Measurements from ENCODE around the gene ARHGAP42. TPM values are rescaled to one million over a fixed set of nuclear protein-coding genes. Genes with fewer than 3 reads are reported as not detected.

The ARHGAP42 gene
- total and polyA plus RNA-seq, 9 donors, result 4.3 to 11.8 (median 7.0) TPM

- Histone ChIP-seq H3K27ac (no peak overlapping the region), H3K4me3 (no peak overlapping the region), H3K4me1 (ENCODE audit: insufficient read depth) (peaks cover 1% of the 10 kb centered on the region), H3K27me3 (no peaks in the 10 kb centered on the region), H3K36me3 (no peaks in the 10 kb centered on the region), H3K9me3 (no peaks in the 10 kb centered on the region)
- 92 to 97% (median 94%) methylated on average over 5 of the region's 5 CpGs for WGBS, 3 donors
- TF ChIP-seq CTCF (IDR thresholded peaks at IDR 0.05) (no peak), POLR2A (IDR thresholded peaks at IDR 0.05) (no peak), EP300 (IDR thresholded peaks at IDR 0.05) (no peak)
- no peak for DNase-seq
- intact Hi-C loops (cut with DNase I), result loop anchor here in 3 of 4 donors (5.0 to 10.0 kb wide), 2 partner anchors 164 to 277 kb away; partner anchors contain the start of gene ARHGAP42 (in 2 of the 3)
Measured at GRCh38 chr11:100851584-100852152, 164.6 kb downstream of the ARHGAP42 start.

GRCh38 chr11:100855466-100856067, 168.5 kb downstream of the ARHGAP42 start:
- 3 to 7% (median 5%) methylated on average over 1 of the region's 1 CpG for WGBS, 3 donors
- no peaks in the 10 kb centered on the region for H3K27me3 ChIP-seq
- H3K36me3 ChIP-seq, result no peaks in the 10 kb centered on the region
- H3K27ac ChIP-seq, result no peak overlapping the region
- intact Hi-C loops (cut with DNase I), result loop anchor here in 3 of 4 donors (5.0 to 10.0 kb wide), 2 partner anchors 168 to 281 kb away; partner anchors contain the start of gene ARHGAP42 (in 1 of the 3)
- TF ChIP-seq EP300 (IDR thresholded peaks at IDR 0.05) (no peak), CTCF (IDR thresholded peaks at IDR 0.05) (peak; percentile 16 to 57 (median 21)), POLR2A (IDR thresholded peaks at IDR 0.05) (no peak)
- no peaks in the 10 kb centered on the region for H3K9me3 ChIP-seq
- no peak for DNase-seq
- H3K4me3 ChIP-seq, result no peak overlapping the region
- H3K4me1 ChIP-seq (ENCODE audit: insufficient read depth), result no peaks in the 10 kb centered on the region

- no peak for DNase-seq
- TF ChIP-seq POLR2A (IDR thresholded peaks at IDR 0.05) (no peak), EP300 (IDR thresholded peaks at IDR 0.05) (no peak), CTCF (IDR thresholded peaks at IDR 0.05) (no peak)
- WGBS, 3 donors, result 86 to 92% (median 86%) methylated on average over 4 of the region's 4 CpGs
- Histone ChIP-seq H3K27ac (no peak overlapping the region), H3K4me3 (no peak overlapping the region), H3K27me3 (no peaks in the 10 kb centered on the region), H3K9me3 (no peaks in the 10 kb centered on the region), H3K36me3 (no peaks in the 10 kb centered on the region), H3K4me1 (ENCODE audit: insufficient read depth) (no peaks in the 10 kb centered on the region)
- intact Hi-C loops (cut with DNase I), result loop anchor here in 3 of 4 donors (5.0 to 10.0 kb wide), 2 partner anchors 170 to 283 kb away; partner anchors contain the start of gene ARHGAP42 (in 1 of the 3)
Measured at GRCh38 chr11:100857236-100858005, 170.3 kb downstream of the ARHGAP42 start.

- DNase-seq, result no peak
- H3K27me3 ChIP-seq, result no peaks in the 10 kb centered on the region
- no peak overlapping the region for H3K27ac ChIP-seq
- WGBS, 3 donors, result 92 to 94% (median 93%) methylated on average over 7 of the region's 7 CpGs
- no peak overlapping the region for H3K4me3 ChIP-seq
- no peaks in the 10 kb centered on the region for H3K36me3 ChIP-seq
- H3K4me1 ChIP-seq (ENCODE audit: insufficient read depth), result peaks cover 2% of the 10 kb centered on the region
- intact Hi-C loops (cut with DNase I), result loop anchor here in 2 of 4 donors (5.0 to 10.0 kb wide), 2 partner anchors 178 to 276 kb away; no protein-coding TSS in a partner anchor
- no peaks in the 10 kb centered on the region for H3K9me3 ChIP-seq
- TF ChIP-seq POLR2A (IDR thresholded peaks at IDR 0.05) (no peak), CTCF (IDR thresholded peaks at IDR 0.05) (no peak), EP300 (IDR thresholded peaks at IDR 0.05) (no peak)
Measured at GRCh38 chr11:100860318-100861155, 173.4 kb downstream of the ARHGAP42 start.

Data from ovary (tissue), 9 donors.